ENCODE results near the gene UNC13D.

DNA sequence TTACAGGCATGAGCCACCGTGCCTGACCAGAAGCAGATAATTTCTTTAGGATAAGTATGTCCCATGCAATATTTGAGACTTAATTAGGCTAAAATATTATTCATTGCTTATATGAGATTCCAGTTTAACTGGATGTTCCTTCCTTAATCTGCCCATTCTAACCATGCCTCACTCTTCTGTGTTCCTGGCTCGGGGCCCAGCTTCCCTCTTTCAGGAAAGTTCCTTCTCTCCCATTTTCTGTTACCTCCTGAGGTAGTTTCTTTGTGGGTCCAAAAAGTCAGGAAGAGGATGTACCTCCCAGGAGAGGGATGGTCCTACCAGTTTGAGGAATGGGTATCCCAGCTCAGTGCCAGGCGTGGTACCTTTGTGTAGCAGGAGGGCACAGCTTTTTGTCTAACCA is 36.3 kb downstream of the UNC13D start:
- TF ChIP-seq, protein P1, sequence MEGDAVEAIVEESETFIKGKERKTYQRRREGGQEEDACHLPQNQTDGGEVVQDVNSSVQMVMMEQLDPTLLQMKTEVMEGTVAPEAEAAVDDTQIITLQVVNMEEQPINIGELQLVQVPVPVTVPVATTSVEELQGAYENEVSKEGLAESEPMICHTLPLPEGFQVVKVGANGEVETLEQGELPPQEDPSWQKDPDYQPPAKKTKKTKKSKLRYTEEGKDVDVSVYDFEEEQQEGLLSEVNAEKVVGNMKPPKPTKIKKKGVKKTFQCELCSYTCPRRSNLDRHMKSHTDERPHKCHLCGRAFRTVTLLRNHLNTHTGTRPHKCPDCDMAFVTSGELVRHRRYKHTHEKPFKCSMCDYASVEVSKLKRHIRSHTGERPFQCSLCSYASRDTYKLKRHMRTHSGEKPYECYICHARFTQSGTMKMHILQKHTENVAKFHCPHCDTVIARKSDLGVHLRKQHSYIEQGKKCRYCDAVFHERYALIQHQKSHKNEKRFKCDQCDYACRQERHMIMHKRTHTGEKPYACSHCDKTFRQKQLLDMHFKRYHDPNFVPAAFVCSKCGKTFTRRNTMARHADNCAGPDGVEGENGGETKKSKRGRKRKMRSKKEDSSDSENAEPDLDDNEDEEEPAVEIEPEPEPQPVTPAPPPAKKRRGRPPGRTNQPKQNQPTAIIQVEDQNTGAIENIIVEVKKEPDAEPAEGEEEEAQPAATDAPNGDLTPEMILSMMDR (optimal IDR thresholded peaks at IDR 0.05 in 1 of 3, IDR thresholded peaks at IDR 0.05 in 1 of 3, conservative IDR thresholded peaks at IDR 0.05 in 1 of 3; ENCODE audit: extremely low read depth in 1 of 3, insufficient read depth in 2 of 3, low read length in 3 of 3), result no peak
- TF ChIP-seq EZH2 (IDR thresholded peaks at IDR 0.05; ENCODE audit: low read length), result no peak
